Stimulated activated CD4-positive, alpha-beta T cell treated with anti-CD3 and anti-CD28 coated beads, Interleukin-15, amount 100 ng/mL, for 24 hours (primary cell): ENCODE results near the gene STIM1.
"Not testable (repeated sequence)": the region's sequence is repeated elsewhere in the genome, so short reads cannot be mapped to it uniquely, and the experiment has no call there.

Source experiments
- DNase-seq: peaks from one replicate; pipeline ENCODE4 v3.0.0-alpha.2; 2020

The STIM1 gene

GRCh38 chr11:3890014-3890413, 34.5 kb downstream of the STIM1 start:
- no peak for DNase-seq

GRCh38 chr11:3890806-3891205, 35.3 kb downstream of the STIM1 start:
- no peak for DNase-seq

GRCh38 chr11:3891751-3892150, 36.3 kb downstream of the STIM1 start:
- no peak for DNase-seq

GRCh38 chr11:3892156-3892555, 36.7 kb downstream of the STIM1 start:
- DNase-seq: no peak

- no peak for DNase-seq
Measured at GRCh38 chr11:3893311-3893710, 37.8 kb downstream of the STIM1 start.

GRCh38 chr11:3894128-3894731, 38.8 kb downstream of the STIM1 start:
- no peak for DNase-seq

GRCh38 chr11:3896644-3897043, 41.2 kb downstream of the STIM1 start:
- no peak for DNase-seq

GRCh38 chr11:3900230-3900629, 44.8 kb downstream of the STIM1 start:
- DNase-seq: not testable (repeated sequence)

- DNase-seq: no peak
Measured at GRCh38 chr11:3901249-3902025, 46.0 kb downstream of the STIM1 start.

GRCh38 chr11:3902441-3902840, 47.0 kb downstream of the STIM1 start:
- no peak for DNase-seq

- no peak for DNase-seq
Measured at GRCh38 chr11:3903207-3903896, 47.9 kb downstream of the STIM1 start.

GRCh38 chr11:3904228-3904627, 48.8 kb downstream of the STIM1 start:
- DNase-seq: no peak

- peak; percentile 74 for DNase-seq
Measured at GRCh38 chr11:3905080-3905953, 49.9 kb downstream of the STIM1 start.

- no peak for DNase-seq
Measured at GRCh38 chr11:3906166-3906565, 50.7 kb downstream of the STIM1 start.

GRCh38 chr11:3907590-3907989, 52.1 kb downstream of the STIM1 start:
- no peak for DNase-seq

GRCh38 chr11:3909901-3910300, 54.4 kb downstream of the STIM1 start:
- no peak for DNase-seq

GRCh38 chr11:3911908-3912505, 56.5 kb downstream of the STIM1 start:
- no peak for DNase-seq

- no peak for DNase-seq
Measured at GRCh38 chr11:3913921-3914320, 58.5 kb downstream of the STIM1 start.

- no peak for DNase-seq
Measured at GRCh38 chr11:3914805-3915204, 59.3 kb downstream of the STIM1 start.

GRCh38 chr11:3916962-3917361, 61.5 kb downstream of the STIM1 start:
- peak; percentile 49 for DNase-seq

GRCh38 chr11:3920148-3920852, 64.8 kb downstream of the STIM1 start:
- DNase-seq: peak; percentile 83

GRCh38 chr11:3922056-3922455, 66.6 kb downstream of the STIM1 start:
- no peak for DNase-seq
